22Rv1 (cell line): Measurements from ENCODE around the gene AGO3.

ENCODE experiments used
- ZFX ChIP-seq: fragments of 450-650 bp; IDR thresholded peaks from 2 replicates; pipeline ENCODE4 v1.6.1; 2017; ENCODE audit warnings: antibody characterized with exemption, borderline replicate concordance
- TF ChIP-seq, protein P1 (sequence below): fragments of 450-650 bp; IDR thresholded peaks from 2 replicates; pipeline ENCODE4 v1.5.1; 2017; ENCODE audit warnings: mild to moderate bottlenecking

GRCh38 chr1:36109041-36109679 lies 178.3 kb downstream of the AGO3 start:
- TF ChIP-seq, protein P1, sequence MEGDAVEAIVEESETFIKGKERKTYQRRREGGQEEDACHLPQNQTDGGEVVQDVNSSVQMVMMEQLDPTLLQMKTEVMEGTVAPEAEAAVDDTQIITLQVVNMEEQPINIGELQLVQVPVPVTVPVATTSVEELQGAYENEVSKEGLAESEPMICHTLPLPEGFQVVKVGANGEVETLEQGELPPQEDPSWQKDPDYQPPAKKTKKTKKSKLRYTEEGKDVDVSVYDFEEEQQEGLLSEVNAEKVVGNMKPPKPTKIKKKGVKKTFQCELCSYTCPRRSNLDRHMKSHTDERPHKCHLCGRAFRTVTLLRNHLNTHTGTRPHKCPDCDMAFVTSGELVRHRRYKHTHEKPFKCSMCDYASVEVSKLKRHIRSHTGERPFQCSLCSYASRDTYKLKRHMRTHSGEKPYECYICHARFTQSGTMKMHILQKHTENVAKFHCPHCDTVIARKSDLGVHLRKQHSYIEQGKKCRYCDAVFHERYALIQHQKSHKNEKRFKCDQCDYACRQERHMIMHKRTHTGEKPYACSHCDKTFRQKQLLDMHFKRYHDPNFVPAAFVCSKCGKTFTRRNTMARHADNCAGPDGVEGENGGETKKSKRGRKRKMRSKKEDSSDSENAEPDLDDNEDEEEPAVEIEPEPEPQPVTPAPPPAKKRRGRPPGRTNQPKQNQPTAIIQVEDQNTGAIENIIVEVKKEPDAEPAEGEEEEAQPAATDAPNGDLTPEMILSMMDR = no peak
- TF ChIP-seq ZFX = no peak
